RWPE1 (cell line): ENCODE data around the gene TTLL12.

Experiments
- CTCF ChIA-PET: fragments of 350-600 bp; sonication (Branson Sonifier 250); formaldehyde crosslinking; extraction: SDS; loops from one replicate; lab custom pipeline; 2021; lab: Yijun Ruan, JAX
- POLR2A ChIA-PET: fragments of 400-600 bp; formaldehyde crosslinking; extraction: SDS; loops from one replicate; lab custom pipeline; 2020; ENCODE audit warnings: antibody characterized with exemption; ENCODE audit not compliant: low non-redundant PET; lab: Yijun Ruan, JAX
- DNase-seq: peaks from one replicate; pipeline ENCODE4 v3.0.0; 2012; ENCODE audit warnings: low spot score
- H3K27ac ChIP-seq: fragments of 450-650 bp; 2 replicates; pipeline ENCODE4 v1.5.1; 2017
- TF ChIP-seq, protein P1 (sequence below): fragments of 450-650 bp; conservative IDR thresholded peaks from 2 replicates; pipeline ENCODE4 v1.5.1; 2017; ENCODE audit warnings: low read depth, mild to moderate bottlenecking

TTLL12 gene

DNA sequence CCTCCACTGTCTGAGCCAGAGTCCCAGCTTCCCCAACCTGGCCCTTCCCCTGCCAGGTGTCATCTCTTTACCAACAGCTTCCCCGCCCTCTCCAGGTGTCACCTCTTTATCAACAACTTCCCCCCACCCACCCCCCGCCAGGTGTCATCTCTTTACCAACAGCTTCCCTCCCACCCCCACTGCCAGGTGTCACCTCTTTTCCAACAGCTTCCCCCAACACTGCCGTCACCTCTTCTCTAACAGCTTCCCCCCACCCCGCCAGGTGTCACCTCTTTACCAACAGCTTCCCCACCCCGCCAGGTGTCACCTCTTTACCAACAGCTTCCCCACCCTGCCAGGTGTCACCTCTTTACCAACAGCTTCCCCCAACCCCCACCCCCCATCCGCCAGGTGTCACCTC lies 29.8 kb upstream of the TTLL12 start:
- TF ChIP-seq, protein P1, sequence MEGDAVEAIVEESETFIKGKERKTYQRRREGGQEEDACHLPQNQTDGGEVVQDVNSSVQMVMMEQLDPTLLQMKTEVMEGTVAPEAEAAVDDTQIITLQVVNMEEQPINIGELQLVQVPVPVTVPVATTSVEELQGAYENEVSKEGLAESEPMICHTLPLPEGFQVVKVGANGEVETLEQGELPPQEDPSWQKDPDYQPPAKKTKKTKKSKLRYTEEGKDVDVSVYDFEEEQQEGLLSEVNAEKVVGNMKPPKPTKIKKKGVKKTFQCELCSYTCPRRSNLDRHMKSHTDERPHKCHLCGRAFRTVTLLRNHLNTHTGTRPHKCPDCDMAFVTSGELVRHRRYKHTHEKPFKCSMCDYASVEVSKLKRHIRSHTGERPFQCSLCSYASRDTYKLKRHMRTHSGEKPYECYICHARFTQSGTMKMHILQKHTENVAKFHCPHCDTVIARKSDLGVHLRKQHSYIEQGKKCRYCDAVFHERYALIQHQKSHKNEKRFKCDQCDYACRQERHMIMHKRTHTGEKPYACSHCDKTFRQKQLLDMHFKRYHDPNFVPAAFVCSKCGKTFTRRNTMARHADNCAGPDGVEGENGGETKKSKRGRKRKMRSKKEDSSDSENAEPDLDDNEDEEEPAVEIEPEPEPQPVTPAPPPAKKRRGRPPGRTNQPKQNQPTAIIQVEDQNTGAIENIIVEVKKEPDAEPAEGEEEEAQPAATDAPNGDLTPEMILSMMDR = no peak
- no peak overlapping the region for H3K27ac ChIP-seq
- no peak for DNase-seq
- POLR2A ChIA-PET = interaction anchor here (0.6 kb wide), 1 partner anchor 1178 kb away, joined by 4 read pairs; no protein-coding TSS in a partner anchor
- CTCF ChIA-PET = interaction anchor here (0.6 kb wide), 1 partner anchor 717 kb away, joined by 4 read pairs; no protein-coding TSS in a partner anchor

DNA sequence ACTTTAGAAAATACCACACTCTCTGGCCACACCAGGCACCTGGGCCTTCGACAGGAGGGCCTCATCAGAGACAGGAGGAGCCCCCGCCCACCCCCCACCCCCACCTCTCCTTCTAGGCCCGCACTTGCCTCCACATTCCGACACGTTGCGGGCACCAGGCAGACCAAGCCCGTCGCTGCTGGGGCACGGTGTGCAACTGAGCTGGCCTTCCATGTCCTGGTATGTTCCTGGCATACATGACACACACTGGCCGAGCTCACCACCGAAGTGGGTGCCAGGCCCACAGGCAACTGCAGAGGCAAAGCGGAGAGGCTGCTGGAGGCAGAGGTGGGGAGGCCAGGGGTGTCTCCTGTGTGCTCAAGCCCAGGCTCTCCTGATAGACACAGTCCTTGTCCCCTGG lies 27.0 kb upstream of the TTLL12 start:
- H3K27ac ChIP-seq = no peak overlapping the region
- DNase-seq = no peak
- POLR2A ChIA-PET = no interaction called here
- CTCF ChIA-PET = no interaction called here
- TF ChIP-seq, protein P1 = no peak

DNA sequence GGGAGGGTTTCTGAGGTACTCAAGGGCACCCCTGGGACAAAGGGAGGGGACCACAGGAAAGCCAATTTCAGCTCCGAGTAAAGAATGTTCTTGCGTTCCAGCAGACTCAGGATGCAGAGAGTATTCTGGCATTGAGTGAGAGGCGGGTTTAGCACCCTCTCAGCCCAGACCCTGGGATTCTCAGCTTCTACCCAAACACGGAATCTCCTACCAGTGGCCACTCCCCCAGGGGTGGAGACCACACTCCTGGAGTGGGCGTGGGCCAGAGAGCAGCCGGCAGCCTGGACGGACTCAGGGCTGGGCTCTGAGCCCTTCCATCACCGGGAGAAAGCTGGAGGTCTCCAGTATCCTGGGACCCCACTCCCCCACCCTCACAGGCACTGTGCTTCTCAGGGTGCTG lies 26.1 kb upstream of the TTLL12 start:
- no peak overlapping the region for H3K27ac ChIP-seq
- ChIA-PET POLR2A (no interaction called here), CTCF (no interaction called here)
- TF ChIP-seq, protein P1 = no peak
- DNase-seq = no peak

DNA sequence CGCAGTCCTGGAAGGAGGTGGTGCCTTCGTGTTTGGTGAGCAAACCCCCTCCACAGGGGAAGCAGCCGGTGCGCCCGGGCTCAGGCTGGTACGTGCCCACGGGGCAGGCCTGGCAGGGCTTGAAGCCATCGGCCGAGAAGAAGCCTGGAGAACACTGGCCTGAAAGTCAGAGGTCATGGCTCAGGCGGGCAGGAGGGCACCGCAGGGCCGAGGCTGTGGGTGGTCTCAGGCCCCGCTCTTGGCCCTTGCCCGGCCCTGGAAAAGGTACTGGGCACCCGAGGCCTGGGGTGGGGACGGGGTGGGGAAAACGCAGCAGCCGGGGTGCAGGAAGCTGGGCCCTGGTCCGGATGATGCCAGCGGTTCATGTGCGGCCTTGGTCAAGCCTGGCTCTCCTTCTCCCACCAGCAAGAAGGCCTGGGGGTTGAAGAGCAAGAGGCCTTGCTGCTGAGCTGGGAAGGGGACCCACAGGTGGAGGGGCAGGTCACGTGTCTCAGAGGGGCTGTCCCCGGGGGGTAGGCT lies 25.6 kb upstream of the TTLL12 start:
- TF ChIP-seq, protein P1 = no peak
- ChIA-PET CTCF (no interaction called here), POLR2A (no interaction called here)
- no peak overlapping the region for H3K27ac ChIP-seq
- no peak for DNase-seq

DNA sequence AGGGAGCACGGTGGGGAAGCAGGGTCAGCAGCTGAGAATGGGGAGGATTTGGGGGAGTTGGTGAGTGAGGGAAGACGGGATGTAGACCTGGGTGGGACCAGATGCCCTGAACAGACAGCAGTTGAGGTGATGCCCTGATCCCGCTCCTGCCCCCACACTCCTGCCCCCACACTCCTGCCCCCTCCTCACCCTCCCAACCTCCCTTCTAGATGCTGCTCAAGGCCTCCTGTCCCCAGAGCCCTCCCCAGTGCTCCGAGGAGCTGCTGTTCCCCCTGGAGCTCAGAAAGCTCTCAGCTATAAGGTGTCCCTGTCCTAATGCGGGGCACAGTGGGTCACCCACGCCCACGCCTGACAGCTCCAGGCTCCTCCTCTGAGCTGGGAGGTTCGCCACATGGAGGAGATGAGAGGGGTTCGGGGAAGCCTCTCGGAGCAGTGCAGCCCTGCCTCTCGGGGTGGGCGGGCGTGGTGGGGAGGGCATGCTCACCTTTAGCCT lies 25.1 kb upstream of the TTLL12 start:
- H3K27ac ChIP-seq = no peak overlapping the region
- DNase-seq = no peak
- TF ChIP-seq, protein P1 = no peak
- ChIA-PET CTCF (no interaction called here), POLR2A (no interaction called here)

DNA sequence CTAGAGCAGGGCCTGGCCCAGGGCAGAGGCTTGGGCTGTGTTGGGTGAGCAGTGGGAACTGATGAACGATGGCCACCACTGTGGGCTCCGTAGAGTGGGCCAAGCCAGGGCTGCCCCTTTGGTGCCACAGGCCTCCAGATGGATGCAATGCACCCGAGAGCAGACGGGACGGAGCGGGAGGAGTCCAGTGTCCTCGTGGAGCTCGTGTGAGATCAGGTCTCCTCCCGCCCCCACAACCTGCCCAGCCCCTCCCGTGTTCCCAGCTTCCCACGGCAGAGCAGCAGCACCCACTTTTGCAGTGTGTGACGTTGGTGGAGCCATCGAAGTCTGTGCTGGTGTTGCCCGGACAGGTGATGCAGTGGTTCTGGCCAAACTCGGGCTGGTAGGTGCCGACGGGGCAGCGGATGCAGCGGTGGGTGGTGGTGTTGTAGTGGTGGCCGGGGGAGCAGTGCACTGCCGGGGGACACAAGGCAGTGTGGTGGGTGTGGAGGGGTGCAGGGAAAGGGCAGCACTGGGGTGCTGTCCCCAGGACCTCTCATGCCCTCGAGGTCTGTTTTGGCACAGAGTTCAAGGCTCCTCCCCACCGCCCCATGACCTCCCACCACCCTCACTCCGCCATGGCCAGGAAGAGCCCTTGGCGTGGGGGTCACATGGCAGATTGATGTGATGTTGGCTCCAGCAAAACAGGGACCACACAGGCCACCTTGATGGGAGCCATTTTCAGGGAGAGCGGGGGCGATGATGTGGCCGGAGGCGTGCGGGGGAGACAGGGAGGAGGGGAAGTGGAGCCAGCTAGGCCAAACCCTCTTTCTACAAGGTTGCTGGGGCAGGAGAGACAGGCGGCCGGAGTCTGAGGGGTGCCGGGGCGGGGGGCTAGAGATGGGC lies 23.9 kb upstream of the TTLL12 start:
- TF ChIP-seq, protein P1 = no peak
- DNase-seq = no peak
- CTCF ChIA-PET = no interaction called here
- H3K27ac ChIP-seq = no peak overlapping the region
- POLR2A ChIA-PET = no interaction called here
